DND-41 (cell line): Measurements from ENCODE around the gene ZC3H7B.
A peak's percentile ranks its signal among the peaks of the same experiment; 100 is the strongest.

Source experiments
- ATAC-seq: fragments of 200-7000 bp; cut with Tn5 transposase; 3 replicates; pipeline ENCODE4 v1.9.1; 2021; ENCODE audit warnings: low read depth; ENCODE audit not compliant: insufficient read depth
- DNase-seq: peaks from one replicate; pipeline ENCODE4 v3.0.0-alpha.2; 2020
- H2AFZ ChIP-seq: 2 replicates; pipeline ENCODE4 v1.6.0; 2012; ENCODE audit warnings: low read depth, low read length
- H3K27ac ChIP-seq: 2 replicates; pipeline ENCODE4 v1.5.1; 2012; ENCODE audit warnings: low read length, inconsistent platforms
- H3K27me3 ChIP-seq: fragments of 200-600 bp; sonication (generic); 2 replicates; pipeline ENCODE4 v1.6.0; 2012; ENCODE audit warnings: low read length, mild to moderate bottlenecking, inconsistent platforms; ENCODE audit not compliant: insufficient read depth, poor library complexity
- H3K36me3 ChIP-seq: 2 replicates; pipeline ENCODE4 v1.5.1; 2012; ENCODE audit warnings: low read length, inconsistent platforms; ENCODE audit not compliant: insufficient read depth
- H3K4me1 ChIP-seq: 2 replicates; pipeline ENCODE4 v1.5.1; 2012; ENCODE audit warnings: mild to moderate bottlenecking, low read length; ENCODE audit not compliant: insufficient read depth
- H3K4me2 ChIP-seq: 2 replicates; pipeline ENCODE4 v1.6.0; 2012; ENCODE audit warnings: mild to moderate bottlenecking, moderate library complexity, low read length, inconsistent platforms; ENCODE audit not compliant: insufficient read depth
- H3K4me3 ChIP-seq, 2 experiments: fragments of 200-600 bp in 1 of 2; shearing (Covaris generic) in 1 of 2; 2 replicates each; pipeline ENCODE4 v1.5.1; 2012 to 2016; ENCODE audit warnings: inconsistent platforms in 2 of 2, low read length in 2 of 2, mild to moderate bottlenecking in 2 of 2, low read depth in 1 of 2, moderate library complexity in 1 of 2
- H3K79me2 ChIP-seq: 2 replicates; pipeline ENCODE4 v1.6.0; 2012; ENCODE audit warnings: low read length, inconsistent platforms; ENCODE audit not compliant: insufficient read depth
- H3K9ac ChIP-seq: 2 replicates; pipeline ENCODE4 v1.6.0; 2012; ENCODE audit warnings: low read depth, mild to moderate bottlenecking, inconsistent platforms, low read length, moderate library complexity
- H3K9me3 ChIP-seq: 2 replicates; pipeline ENCODE4 v1.5.1; 2012; ENCODE audit warnings: low read length, moderate library complexity, mild to moderate bottlenecking, inconsistent platforms; ENCODE audit not compliant: insufficient read depth, severe bottlenecking
- H4K20me1 ChIP-seq: 2 replicates; pipeline ENCODE4 v1.6.0; 2012; ENCODE audit warnings: low read length; ENCODE audit not compliant: insufficient read depth
- CTCF ChIP-seq: IDR thresholded peaks from 2 replicates; pipeline ENCODE4 v1.5.1; 2012; ENCODE audit warnings: borderline replicate concordance, low read length, moderate library complexity, mild to moderate bottlenecking; ENCODE audit not compliant: poor library complexity, severe bottlenecking; ENCODE audit errors: extremely low read depth
- EZH2 ChIP-seq: IDR thresholded peaks from 3 replicates; pipeline ENCODE4 v1.6.1; 2012; ENCODE audit warnings: borderline replicate concordance, low read depth, mild to moderate bottlenecking, moderate library complexity, low read length, inconsistent platforms; ENCODE audit not compliant: severe bottlenecking

Gene ZC3H7B

GRCh38 chr22:41383085-41383484 is 81.8 kb downstream of the ZC3H7B start:
- H3K27me3 ChIP-seq: no peaks in the 10 kb centered on the region
- H3K9ac ChIP-seq: peak overlapping the region; percentile 77; the same call in 1 of the 2 replicates
- ATAC-seq (no peak), DNase-seq (no peak)
- peak overlapping the region; percentile 96 for H3K4me2 ChIP-seq
- H4K20me1 ChIP-seq: no peaks in the 10 kb centered on the region
- no peak overlapping the region for H2AFZ ChIP-seq
- peak overlapping the region in 1 of 2 experiments; percentile 79; a peak in 2 of 4 replicates for H3K4me3 ChIP-seq
- peaks cover 23% of the 10 kb centered on the region for H3K4me1 ChIP-seq
- peaks cover 4% of the 10 kb centered on the region for H3K36me3 ChIP-seq
- no peaks in the 10 kb centered on the region for H3K79me2 ChIP-seq
- TF ChIP-seq CTCF (no peak), EZH2 (no peak)
- H3K9me3 ChIP-seq: no peaks in the 10 kb centered on the region
- no peak overlapping the region for H3K27ac ChIP-seq

- Histone ChIP-seq H3K36me3 (peaks cover 4% of the 10 kb centered on the region), H3K4me1 (peaks cover 23% of the 10 kb centered on the region), H3K27me3 (no peaks in the 10 kb centered on the region), H3K27ac (no peak overlapping the region), H3K9me3 (no peaks in the 10 kb centered on the region), H3K9ac (no peak overlapping the region), H3K4me2 (no peak overlapping the region), H3K79me2 (no peaks in the 10 kb centered on the region), H2AFZ (no peak overlapping the region), H4K20me1 (no peaks in the 10 kb centered on the region), H3K4me3 (no peak overlapping the region)
- ATAC-seq: no peak
- no peak for DNase-seq
- TF ChIP-seq EZH2: no peak
- TF ChIP-seq CTCF: no peak
These were observed 82.8 kb downstream of the ZC3H7B start for GRCh38 chr22:41384128-41384527.

GRCh38 chr22:41387341-41387740 is 86.0 kb downstream of the ZC3H7B start:
- ATAC-seq: no peak

More at GRCh38 chr22:41387341-41387740, 86.0 kb downstream of the ZC3H7B start:
- H3K9ac ChIP-seq: no peak overlapping the region
- H4K20me1 ChIP-seq: no peaks in the 10 kb centered on the region
- H3K36me3 ChIP-seq: peaks cover 4% of the 10 kb centered on the region
- no peak overlapping the region for H2AFZ ChIP-seq
- H3K79me2 ChIP-seq: no peaks in the 10 kb centered on the region
- DNase-seq: no peak
- H3K4me3 ChIP-seq: no peak overlapping the region
- no peaks in the 10 kb centered on the region for H3K9me3 ChIP-seq
- no peak overlapping the region for H3K4me2 ChIP-seq
- TF ChIP-seq CTCF (no peak), EZH2 (no peak)
- no peak overlapping the region for H3K27ac ChIP-seq
- H3K4me1 ChIP-seq: peaks cover 11% of the 10 kb centered on the region
- H3K27me3 ChIP-seq: no peaks in the 10 kb centered on the region
